Stimulated activated CD4-positive, alpha-beta T cell treated with anti-CD3 and anti-CD28 coated beads, Interleukin-4, amount 100 ng/mL, for 4 hours (primary cell): ENCODE data around the gene OLFML1.

Source experiments
- DNase-seq, 2 experiments: peaks; one replicate each; pipeline ENCODE4 v3.0.0-alpha.2; 2020

Gene OLFML1

DNA sequence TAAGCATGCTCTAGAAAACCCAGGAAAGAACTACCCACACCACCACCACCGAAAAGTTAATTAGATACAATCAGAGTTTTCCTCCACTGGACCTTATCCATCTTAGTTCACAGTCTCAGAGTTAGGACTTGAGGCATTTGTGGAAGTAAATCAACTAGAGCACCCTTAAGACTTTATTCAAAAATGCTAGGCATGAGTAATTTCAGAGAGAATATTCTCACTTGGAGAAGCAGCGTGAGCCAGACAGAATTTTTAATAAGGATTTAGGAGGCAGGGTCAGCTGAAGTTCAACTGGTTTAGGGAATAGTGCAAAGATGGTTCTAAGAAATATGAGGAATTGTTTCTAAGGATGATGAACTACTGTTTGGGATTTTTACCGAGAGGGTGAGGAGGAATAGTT, 1.2 kb upstream of the OLFML1 start:
- no peak for DNase-seq

DNA sequence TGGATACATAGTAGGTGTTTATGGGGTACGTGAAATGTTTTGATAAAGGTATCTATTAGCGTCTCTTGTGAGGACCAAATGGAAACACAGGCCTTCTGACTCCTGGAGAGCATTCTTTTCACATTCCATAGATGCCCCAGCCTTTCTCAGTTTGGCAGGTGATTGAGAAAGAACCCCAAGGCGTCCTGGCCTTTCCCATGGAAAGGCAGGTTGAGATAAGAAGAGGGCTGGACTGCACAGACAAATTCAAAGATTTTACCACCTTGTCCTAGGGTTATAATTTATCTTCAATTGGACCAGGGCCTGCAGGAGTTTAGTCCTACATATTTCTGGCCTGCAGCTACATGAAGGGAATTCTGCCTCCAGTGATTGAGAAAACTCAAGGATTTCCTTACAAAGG, 661 bp upstream of the OLFML1 start:
- no peak for DNase-seq

DNA sequence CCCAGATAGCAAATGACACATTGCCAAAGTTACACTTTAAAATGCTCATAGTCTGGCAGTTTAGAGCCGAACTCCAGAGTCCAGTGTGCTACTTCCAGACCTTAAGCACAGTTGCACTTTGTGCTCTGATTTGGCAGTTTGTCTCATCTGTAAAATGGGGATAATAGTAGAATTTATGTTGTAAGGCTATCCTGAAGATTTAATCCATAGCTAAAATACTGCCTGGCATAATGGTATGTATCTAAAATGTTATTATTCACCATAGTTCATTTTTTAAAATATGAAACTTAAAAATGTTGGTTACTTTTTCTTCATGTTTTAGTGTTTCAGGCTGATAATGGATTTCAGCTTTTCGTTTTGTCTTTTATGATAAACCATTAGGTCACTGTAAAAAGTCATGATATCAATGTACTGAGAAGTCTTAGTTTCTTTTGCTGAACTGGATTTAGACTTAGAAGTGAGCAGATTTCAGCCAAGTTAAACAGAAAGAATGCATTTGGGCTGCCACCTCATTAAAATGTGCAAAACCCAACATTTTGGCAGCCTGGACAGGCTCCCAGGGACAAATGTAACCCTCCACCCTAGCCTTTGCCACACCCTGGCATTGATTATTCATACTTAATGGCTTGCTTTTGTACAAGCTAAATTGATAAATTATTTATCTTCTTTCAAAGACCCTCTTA, 933 bp downstream of the OLFML1 start:
- DNase-seq, result no peak

DNA sequence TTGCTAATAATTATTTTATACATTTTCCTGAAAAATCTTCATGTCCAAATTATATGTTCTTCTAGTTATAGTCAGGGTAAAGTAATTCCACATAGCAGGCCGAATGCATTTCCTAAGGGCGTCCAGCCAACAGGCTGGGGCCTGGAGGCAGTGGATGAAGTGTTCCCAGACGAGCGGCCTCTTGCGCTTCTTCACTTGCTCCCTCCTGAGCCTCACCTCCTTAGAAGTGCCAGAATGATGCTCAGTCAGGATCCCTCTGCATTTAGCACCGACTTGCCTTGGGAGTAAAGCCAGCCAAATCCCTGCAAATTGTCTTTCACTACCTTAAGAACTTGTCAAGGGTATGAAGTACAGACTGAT, 1.5 kb downstream of the OLFML1 start:
- no peak for DNase-seq

DNA sequence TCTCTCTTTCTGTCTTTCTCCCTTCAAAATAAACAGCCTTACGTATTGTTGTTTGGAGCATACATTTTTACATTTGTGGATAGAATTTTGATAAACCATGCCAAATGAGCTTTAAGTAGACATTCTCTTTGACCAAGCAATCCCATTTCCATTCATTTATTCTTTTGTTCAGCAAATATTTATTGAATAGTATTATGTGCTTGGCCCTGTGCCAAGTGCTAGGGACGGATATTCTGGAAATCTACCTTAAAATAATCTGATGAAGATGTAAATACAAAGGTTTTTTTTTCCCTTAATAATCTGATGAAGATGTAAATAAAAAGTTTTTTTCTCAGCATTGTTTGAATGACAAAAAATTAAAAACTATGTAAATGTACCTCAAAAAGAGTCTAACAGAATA, 2.1 kb downstream of the OLFML1 start:
- no peak for DNase-seq

DNA sequence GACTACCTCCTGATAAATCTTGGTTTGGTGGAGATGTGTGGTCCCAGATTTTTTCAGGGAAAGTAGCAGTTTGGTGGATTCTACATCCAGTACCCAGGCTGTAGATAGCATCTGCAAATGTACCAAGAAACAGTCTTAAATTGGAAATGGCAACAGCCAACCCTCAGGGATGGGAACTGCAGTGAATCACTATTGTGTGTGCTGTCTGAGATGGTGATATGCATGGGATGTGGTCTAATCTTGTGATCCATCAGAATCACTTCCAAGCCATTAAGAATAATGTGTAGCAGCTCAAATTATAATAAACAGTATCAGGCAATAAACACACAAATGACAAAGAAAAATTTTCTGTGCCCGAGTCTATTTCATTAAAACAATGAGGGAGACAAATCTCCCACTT, 3.4 kb downstream of the OLFML1 start:
- DNase-seq, result no peak

DNA sequence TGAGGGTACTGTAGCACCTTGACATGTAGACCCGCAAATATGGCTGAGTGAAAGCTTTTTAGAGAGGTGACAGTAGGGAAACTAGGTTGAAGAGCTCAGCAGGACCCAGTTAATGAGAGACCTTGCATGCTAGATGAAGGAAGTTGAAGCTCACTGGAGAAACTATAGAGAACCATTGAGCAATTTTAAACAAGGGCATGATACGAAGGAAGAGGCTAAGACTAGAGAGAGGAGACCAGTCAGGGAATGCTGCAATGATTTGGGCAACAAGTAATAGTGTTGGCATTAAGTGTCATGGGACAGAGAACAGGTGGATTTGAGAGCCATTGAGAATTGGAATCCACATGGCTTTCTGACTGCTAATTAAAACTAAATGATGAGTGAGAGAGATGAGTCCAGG, 4.1 kb downstream of the OLFML1 start:
- no peak for DNase-seq

DNA sequence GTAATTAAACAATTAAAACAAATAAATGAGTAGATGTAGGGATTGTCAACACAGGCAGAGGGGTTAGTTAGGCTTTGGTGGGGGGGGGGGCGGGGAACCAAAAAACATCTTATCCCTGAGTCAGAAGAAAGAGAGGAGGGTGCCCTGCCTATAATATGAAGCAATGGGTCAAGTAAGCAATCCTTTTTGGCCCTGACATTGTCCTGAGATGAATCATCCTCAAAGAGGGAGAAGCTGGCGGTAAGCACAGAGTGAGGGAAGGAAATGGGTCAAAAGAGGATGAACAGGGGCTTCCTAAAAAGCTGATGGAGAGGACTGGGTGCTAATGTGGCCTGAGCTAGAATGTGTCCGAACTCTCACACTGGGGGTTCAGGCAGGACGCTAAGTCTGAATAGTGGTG, 4.7 kb downstream of the OLFML1 start:
- no peak for DNase-seq

DNA sequence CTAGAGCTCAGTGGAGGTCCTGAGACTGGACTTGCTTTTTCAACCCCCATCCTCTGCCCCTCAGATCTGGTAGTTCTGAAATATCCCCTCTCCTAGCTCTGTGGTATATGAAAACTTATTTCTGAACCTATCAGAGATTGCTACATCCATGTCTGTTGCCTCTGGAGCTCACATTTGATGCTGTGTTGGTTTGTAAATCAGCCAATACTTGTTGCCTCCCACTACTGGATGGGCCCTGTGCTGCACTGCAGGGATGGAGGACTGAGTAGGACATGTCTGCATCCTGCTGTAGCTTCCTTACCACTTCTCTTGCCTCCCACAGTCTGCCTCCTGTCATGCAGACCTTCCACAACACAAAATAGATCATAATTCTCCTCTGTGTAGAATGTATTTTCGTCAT, 5.2 kb downstream of the OLFML1 start:
- DNase-seq, result no peak

DNA sequence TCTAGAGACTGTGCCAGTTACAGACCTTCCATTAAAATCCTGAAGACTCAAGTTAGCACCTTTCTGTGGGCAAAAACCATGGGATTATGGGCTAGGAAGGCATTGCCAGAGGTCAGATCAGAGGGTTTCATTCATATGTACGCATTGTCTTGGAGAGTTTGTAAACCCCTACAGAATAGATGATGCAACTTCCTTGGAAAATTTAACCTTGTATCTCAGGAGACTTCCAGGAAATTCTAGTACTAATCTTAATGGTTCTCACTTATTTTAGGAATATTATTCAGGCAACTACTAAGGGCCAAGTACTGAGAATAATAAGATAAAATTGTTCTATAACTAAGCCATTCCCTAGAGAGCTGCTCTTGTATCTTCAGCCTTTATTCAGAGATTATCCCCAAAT, 6.9 kb downstream of the OLFML1 start:
- no peak for DNase-seq

DNA sequence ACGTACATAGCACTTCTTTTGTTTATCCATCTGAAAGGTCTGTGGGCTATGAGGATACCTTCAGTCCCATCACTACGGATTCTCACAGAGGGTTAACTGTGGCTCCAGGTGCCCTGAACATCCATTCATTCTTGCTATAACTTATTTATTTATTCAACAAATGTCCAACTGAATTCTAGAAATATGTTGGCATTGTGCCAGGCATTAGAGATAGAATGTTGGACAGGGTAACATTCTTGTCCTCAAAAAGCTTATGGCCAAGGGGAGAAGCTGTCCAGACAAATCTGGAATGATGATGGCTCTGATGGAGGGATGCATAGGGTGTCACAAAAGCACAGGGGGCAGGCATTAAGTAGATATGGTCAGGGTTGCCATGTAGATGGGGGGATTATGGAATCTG, 8.4 kb downstream of the OLFML1 start:
- no peak for DNase-seq

DNA sequence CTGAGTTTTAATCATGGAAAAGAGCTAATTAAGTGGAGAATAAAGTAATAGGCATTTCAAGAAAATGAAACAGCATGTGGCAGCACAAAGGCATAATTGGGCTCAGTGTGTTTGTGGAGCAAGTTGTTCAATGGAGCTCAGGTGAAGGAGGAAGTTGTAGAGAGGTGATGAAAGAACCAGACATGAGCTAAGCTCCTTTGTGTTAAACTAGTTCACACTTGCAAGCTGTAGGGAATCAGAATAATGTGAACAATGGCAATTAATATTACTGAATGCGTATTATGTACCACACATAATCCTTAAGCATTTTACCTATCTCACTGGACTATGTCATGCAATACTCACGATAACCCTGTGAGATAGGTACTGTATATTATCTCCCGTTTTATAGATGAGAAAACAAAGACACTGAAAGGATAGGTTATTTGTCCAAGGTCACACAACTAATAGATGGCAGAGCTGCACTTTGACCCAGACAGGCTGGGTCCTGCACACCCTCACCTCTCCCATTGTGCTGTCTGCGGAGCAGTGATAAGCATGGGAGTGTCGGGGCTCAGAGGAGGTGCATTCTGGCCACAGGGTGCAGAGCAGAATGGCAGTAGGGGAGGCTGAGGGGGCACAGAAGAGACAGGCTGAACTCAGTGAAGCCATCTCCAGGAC, 8.9 kb downstream of the OLFML1 start:
- no peak for DNase-seq

DNA sequence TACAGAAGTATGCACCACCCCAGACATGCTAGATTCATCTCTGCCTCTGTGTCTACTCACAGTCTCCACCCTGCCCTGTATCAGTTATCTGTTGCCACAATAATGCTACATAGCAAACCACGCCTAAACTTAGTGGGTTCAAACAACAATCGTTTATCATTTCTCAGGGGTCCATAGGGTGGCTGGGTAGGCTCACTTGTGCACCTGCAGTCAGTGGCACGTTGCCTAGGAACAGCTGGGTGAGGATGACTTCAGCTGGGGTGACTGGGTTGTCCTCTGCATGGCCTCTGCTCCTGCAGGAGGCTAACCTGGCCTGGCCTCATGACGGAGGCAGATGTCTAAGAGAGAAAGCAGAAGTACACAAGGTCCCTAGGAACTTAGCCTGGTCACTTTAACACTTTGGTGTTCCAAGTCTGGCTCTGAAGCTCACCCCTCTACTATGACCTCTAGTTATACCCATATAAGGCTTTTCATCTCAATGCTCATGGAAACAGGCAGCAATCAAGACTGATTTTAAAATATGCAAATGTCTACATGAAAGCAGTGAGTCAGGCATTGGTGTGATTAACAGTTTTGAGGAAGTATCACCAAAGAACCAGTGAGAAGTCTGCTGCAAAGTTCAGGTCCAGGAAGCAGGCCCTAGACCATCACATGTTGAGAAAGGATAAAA, 10.7 kb downstream of the OLFML1 start:
- DNase-seq, result no peak

DNA sequence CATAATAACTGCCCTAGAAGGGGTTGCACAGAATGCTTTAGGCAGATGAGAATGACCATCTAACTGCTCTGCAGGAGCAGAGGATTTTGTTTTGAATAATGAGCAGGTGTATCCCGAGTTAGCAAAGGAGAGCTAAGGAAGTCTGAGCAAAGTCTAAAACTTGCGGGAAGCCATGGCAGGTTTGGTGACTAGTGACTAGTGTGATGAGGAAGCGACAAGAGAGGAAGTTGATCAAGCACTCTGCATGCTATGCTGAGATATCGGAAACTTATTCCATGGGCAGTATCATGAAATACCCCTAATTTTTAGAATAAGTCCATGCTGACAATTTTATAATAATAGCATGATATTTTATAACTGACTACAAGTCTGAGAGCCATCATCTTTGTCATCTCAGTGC, 12.9 kb downstream of the OLFML1 start:
- no peak for DNase-seq

DNA sequence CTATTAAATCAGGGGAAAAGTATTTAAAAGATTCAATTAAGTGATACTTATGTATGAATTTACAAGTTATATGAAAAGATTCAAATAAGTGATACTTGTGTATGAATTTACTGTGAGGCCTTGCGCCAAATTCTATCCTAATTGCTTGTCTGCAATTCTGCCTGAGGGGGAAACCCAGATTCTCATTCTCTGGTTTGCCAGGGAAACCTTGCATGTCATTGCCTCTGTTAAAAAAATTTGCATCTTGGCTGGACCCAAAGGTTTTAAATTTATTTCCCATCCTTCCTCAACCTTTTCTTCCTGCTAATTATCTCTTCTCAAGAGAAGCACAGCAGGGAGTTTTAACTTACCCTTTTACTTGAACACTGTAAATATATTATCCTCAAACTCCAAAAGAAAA, 13.8 kb downstream of the OLFML1 start:
- DNase-seq, result no peak

DNA sequence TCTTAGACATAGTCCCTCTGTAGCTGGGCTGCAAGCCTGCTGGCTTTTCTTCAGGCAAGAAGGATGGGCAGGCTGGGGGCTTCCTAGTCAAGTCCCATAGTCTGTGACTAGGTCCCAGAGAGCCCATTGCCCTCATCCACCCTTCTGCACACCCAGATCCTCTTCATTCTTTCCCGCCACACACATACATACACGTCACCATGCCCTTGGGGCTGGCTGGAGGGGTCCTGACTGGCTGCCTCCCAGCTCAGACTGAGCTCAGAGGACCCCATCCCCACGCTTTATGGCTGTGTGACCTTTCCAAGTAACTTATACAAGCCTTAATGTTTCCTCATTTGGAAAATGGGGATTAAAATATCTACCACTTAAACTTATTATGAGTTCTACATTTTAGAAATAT, 14.9 kb downstream of the OLFML1 start:
- DNase-seq, result no peak

DNA sequence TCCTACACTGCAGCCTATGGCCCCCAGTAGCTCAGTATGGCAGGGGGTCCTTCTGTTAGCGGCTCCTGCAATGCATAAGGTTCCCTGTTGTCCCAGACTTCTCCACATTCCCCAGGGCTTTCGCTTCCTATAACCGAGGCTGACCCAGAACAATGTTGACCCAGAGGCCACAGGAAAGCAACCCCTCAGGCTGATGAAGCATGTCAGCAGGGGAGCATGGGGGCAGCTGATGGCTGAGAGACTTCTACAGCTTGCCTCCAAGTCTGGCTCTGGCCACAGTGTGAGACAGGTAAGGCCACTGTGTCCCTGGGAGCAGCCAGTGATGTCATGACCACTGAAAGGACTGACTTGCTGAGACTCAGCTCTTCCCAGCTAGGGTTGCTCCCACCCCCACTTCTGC, 15.9 kb downstream of the OLFML1 start:
- DNase-seq, result no peak

DNA sequence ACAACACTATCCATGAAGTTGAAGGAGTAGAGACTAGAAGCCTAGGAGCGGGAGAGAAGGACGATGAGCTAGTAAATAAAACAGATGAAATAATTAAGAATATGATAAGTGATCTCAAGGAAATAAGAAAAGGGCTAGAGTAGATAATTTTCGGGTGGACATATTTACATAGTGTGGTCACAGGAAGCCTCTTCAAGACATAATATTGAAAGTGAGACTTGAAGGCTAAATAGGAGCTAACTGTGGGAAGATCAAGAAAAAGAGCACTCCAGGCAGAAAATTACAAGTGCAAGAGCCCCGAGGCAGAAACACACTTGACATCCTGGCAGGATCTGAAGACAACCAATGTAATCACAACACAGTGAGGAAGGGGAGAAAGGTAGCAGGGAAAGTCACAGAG, 16.6 kb downstream of the OLFML1 start:
- DNase-seq, result no peak

DNA sequence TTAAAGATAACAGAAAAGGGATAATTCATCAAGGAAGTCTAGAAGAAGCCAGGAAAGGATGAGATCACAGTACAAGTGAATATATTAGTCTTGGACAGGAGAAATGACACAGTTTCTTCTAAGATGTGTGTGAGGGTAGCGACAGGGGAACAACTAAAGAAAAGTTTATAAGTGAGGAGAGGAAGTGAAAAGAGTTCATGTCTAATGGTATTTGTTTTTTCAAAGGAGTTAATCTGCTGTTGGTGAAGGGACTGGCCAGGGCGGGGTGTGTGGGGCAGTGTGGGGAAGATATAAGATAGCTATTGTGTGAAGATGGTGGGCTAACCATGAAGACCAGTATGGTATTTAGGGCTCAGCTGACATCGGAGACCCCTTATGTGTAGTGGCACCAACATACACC, 20.9 kb downstream of the OLFML1 start:
- no peak for DNase-seq

DNA sequence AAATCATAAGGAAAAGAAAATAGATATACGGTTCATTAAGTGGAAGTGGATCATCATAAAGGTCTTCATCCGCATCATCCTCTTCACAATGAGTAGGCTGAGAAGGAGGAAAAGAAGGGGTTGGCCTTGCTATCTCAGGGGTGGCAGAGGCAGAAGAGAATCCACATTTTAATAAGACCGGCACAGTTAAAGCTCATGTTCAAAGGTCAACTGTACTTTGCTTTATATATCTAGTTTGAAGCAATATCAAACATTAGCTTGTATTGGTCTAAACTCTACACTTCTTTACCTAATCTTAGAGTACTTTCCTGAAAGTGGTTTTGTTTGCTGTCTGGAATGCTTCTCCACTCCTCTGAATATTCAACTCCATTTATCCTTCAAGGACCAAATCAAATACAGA, 22.8 kb downstream of the OLFML1 start:
- DNase-seq, result no peak

DNA sequence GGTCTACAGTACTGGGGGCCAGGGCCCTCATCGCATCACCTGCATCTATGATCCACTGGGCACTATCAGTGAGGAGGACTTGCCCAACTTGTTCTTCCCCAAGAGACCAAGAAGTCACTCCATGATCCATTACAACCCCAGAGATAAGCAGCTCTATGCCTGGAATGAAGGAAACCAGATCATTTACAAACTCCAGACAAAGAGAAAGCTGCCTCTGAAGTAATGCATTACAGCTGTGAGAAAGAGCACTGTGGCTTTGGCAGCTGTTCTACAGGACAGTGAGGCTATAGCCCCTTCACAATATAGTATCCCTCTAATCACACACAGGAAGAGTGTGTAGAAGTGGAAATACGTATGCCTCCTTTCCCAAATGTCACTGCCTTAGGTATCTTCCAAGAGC, 24.7 kb downstream of the OLFML1 start:
- no peak for DNase-seq

DNA sequence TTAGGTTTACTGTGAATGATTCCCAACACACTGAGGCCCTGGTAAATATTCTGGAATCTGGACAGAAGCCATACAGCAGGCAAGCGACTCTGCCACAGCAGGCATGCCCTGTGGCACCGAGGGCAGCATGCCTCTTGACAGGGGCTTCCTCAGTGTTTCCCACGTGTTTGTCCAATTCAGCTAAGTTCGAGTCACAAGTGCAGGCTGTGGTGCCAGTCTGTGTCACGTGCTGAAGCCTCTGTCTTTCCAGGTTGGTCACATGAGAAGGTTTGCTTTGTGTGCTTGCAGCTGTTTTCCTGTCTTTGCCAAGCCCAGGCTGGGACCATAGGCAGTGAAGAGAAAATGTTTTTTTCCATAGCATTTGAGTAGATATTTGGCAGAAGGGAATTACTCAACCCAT, 26.1 kb downstream of the OLFML1 start:
- no peak for DNase-seq

DNA sequence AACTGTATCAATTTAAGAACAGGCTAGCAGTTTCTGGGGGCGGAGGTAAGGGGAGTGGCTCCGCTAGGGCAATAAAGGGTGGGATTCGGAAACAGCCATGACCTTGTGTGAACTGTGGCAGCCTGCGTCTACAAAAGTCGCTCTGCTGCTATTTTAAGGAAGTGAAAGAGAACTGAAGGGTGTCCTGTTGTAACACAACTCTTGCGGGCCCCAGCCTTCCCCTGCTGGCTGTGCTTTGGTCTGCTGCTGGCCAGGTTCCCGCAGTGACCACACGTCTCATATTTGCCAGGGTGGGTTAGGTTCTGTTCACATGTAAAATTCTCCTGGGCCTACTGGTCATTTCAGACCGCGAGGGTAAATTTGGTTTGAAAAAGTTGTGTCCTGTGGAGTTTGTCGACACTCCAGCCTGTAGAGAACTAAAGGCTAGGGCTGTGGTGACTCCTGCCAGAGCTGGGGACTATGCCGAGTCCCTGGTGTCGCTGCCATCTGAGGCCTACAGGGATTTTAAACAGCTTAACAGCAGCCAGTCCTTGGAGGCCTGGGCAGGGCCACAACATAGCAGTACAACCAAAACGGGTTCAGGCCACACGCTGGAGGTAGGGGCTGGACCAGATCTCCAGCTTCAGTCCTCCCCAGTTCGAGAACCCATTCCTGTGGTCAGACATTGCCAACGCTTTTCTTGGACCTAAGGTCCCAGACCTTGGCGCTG, 27.4 kb downstream of the OLFML1 start:
- no peak for DNase-seq
